ENCODE data around the gene ESYT2. TPM values are rescaled to one million over a fixed set of nuclear protein-coding genes. Genes with fewer than 3 reads are reported as not detected.

The ESYT2 gene
- total RNA-seq, result 94.4 and 115 TPM in 2 replicates

DNA sequence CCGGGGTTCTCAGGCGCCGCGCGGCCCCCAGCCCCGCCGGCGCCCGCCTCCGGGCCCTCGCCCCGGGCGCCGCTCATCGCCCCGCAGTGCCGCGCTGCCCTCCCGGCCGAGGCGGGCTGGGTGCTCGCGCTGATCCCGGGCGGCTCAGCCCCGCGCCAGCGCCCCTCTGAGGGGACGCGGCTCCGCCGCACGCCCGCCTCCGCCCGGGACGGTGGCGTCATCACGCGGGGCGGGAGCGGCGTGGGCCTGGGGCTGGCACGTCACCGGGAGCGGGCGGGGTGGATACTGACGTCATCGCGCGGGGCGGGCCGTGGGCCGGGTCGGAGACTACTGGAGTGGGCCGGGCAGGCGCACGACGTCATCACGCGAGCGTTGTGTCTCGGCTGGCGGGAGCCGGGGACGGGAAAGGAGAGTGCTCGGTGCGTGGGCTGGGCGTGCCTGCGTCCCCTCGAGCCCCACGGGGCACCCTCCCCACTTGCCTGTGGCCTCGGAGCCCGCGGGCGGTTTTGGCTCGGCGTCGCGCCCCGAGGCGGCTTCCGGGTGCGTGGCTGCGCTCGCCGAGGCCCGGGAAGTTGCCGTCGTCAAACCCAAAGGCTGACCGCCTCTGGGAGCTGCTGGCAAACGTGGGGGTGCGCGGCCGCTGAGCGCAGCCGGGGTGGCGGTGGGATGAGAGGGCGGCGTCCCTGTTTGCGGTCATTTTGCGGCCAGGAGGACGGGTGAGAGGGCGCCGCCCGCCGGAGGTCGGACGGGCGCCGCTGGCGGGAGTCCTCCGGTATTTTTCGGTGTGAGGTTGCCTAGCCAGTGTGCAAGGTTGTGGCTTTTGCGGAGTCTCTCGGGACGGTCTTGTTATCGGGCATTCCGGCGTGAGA lies at the start of gene ESYT2:
TSS of gene ESYT2 (minus strand) at position 168 of the 869 bp plus-strand sequence. CDS start at position 77, 91 bp downstream.

DNA sequence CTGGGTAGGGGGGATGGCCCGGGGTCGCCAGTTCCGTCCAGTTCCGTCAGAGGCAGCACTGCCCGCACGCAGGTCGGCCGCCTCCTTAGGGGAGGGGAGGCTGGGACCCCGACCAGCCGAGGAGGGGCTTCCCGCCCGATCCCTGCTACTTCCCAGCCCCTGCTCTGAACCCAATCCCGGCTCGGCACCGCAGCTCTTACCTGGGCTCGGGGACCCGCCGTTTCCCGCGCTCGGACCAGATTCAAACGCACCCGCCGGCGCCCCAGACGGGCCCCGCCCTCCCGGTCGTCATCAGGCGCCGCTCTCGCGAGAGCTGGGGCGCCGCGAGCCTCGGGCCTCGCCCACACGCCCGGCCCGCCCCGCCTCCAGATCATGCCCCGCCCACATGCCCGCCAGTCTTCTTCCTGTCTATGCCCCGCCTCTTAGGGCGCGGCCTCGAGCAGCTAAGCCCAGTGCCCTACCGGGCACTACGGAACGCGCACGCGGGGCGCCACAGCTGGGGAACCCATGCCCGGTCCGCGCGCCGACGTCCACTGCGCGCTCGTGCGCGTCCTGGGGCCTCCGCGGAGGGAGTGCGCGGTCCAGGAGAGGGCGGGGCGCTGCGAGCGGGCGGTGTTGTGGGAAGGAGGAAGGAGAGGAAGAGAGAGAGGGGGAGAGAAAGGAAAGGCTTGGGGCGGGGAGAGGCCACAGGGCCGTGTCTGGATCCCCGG lies 124.6 kb downstream of the ESYT2 start, which contains the start of gene NCAPG2:
TSS of gene NCAPG2 (minus strand) at position 281 of the 710 bp plus-strand sequence. CDS start 2,905 bp downstream, outside the sequence.

Other genes starting within 250 kb of the ESYT2 start
- gene PTPRN2, start 241.7 kb downstream of the ESYT2 start, total RNA-seq, result 0.71 and 0.74 TPM in 2 replicates
- 5.3 and 7.0 TPM in 2 replicates for gene NCAPG2, start 124.7 kb downstream of the ESYT2 start, total RNA-seq
- gene DYNC2I1, start 27.0 kb upstream of the ESYT2 start, total RNA-seq, result 5.7 and 8.9 TPM in 2 replicates